ENCODE measurements around the gene GREM1.

- TF ChIP-seq CTCF (IDR thresholded peaks at IDR 0.05) (no peak), POLR2AphosphoS5 (IDR thresholded peaks at IDR 0.05) (no peak), POLR2A (IDR thresholded peaks at IDR 0.05) (no peak)
Measured at GRCh38 chr15:32730677-32731654, 13.2 kb downstream of the GREM1 start.
